Esophagus muscularis mucosa (tissue), 4 donors: Measurements from ENCODE around the gene SGCE. TPM values are rescaled to one million over a fixed set of nuclear protein-coding genes. Genes with fewer than 3 reads are reported as not detected.

Source experiments
- DNase-seq: peaks from one replicate; pipeline ENCODE4 v3.0.0-alpha.2; 2017; ENCODE audit errors: extremely low spot score
- H3K27ac ChIP-seq, 4 donors: fragments of 200-600 bp; sonication (generic); replicated peaks in 1 of 4; 1 replicate in 3 of 4; 2 replicates in 1 of 4; pipeline ENCODE4 v1.5.1; 2016 to 2019; ENCODE audit warnings: mild to moderate bottlenecking in 1 of 4
- H3K27me3 ChIP-seq, 4 donors: fragments of 200-600 bp; sonication (generic); one replicate each; pipeline versions ENCODE4 v1.5.1 to v1.6.0; 2016 to 2019
- H3K36me3 ChIP-seq, 4 donors: fragments of 200-600 bp; sonication (generic); one replicate each; pipeline ENCODE4 v1.5.1; 2016 to 2019
- H3K4me1 ChIP-seq, 4 donors: fragments of 200-600 bp; sonication (generic); one replicate each; pipeline ENCODE4 v1.5.1; 2016 to 2019
- H3K4me3 ChIP-seq, 4 donors: fragments of 200-600 bp; sonication (generic); 1 replicate in 2 of 4; 2 replicates in 2 of 4; pipeline ENCODE4 v1.5.1; 2016 to 2019; ENCODE audit warnings: mild to moderate bottlenecking in 4 of 4, moderate library complexity in 1 of 4
- H3K9me3 ChIP-seq, 4 donors: fragments of 200-600 bp; sonication (generic); 1 replicate in 3 of 4; 2 replicates in 1 of 4; pipeline ENCODE4 v1.5.1; 2016 to 2019
- CTCF ChIP-seq, 3 experiments: fragments of 200-600 bp in 2 of 3; fragments of 450-650 bp in 1 of 3; sonication (generic) in 2 of 3; IDR thresholded peaks; one replicate each; pipeline ENCODE4 v1.5.1; 2017 to 2019; ENCODE audit warnings: antibody characterized with exemption in 3 of 3, mild to moderate bottlenecking in 2 of 3, moderate library complexity in 1 of 3
- EP300 ChIP-seq: sonication (generic); formaldehyde crosslinking; IDR thresholded peaks from one replicate; pipeline ENCODE4 v1.6.1; 2017; ENCODE audit warnings: antibody characterized with exemption
- POLR2A ChIP-seq: fragments of 450-650 bp; IDR thresholded peaks from one replicate; pipeline ENCODE4 v1.6.1; 2017; ENCODE audit warnings: antibody characterized with exemption, moderate library complexity, mild to moderate bottlenecking, low read depth
- POLR2AphosphoS5 ChIP-seq, 2 donors: sonication (generic); formaldehyde crosslinking; IDR thresholded peaks; one replicate each; pipeline ENCODE4 v1.6.1; 2017; ENCODE audit warnings: antibody characterized with exemption in 2 of 2
- WGBS: methylation state at CpG from one replicate; pipeline ENCODE4 v1.1.5; 2018; 5-methylcytosine and 5-hydroxymethylcytosine counted together
- intact Hi-C: fragments of 100-400 bp; cut with DNase I; formaldehyde crosslinking; loops from one replicate; pipeline ENCODE4 v1.15.1; 2023
- total RNA-seq, 4 donors: library from RNA; depleted of rRNA; stranded (reverse); fragments of >200 nt; gene quantifications; one replicate each; pipeline versions ENCODE4 v1.1.0 to v1.2.1, GENCODE V29; 2016

The SGCE gene
- total RNA-seq, 4 donors from 2014 or later = 72.6 to 135 (median 88.1) TPM

- DNase-seq = no peak
- WGBS = 78% methylated on average over 3 of the region's 3 CpGs
- H3K9me3 ChIP-seq = no peaks in the 10 kb centered on the region
- no peak overlapping the region for H3K4me3 ChIP-seq
- no peaks in the 10 kb centered on the region for H3K27me3 ChIP-seq
- no peak overlapping the region for H3K27ac ChIP-seq
- H3K4me1 ChIP-seq = peaks cover 0 to 6% (median 0%) of the 10 kb centered on the region in 4 donors
- H3K36me3 ChIP-seq = no peaks in the 10 kb centered on the region
- intact Hi-C loops = no loop called here
- no peak for TF ChIP-seq POLR2A
- TF ChIP-seq POLR2AphosphoS5 (IDR thresholded peaks at IDR 0.05) = no peak
- TF ChIP-seq EP300 = no peak
- TF ChIP-seq CTCF (IDR thresholded peaks at IDR 0.05) = no peak
These were observed 12.0 kb downstream of the SGCE start for GRCh38 chr7:94643771-94644545.

- Histone ChIP-seq H3K36me3 (no peaks in the 10 kb centered on the region), H3K27ac (no peak overlapping the region), H3K27me3 (no peaks in the 10 kb centered on the region), H3K9me3 (no peaks in the 10 kb centered on the region), H3K4me3 (no peak overlapping the region), H3K4me1 (no peaks in the 10 kb centered on the region)
- no peak for DNase-seq
- intact Hi-C loops = no loop called here
- TF ChIP-seq EP300 (no peak), POLR2A (no peak), CTCF (IDR thresholded peaks at IDR 0.05) (no peak), POLR2AphosphoS5 (IDR thresholded peaks at IDR 0.05) (no peak)
- WGBS = 95% methylated on average over 2 of the region's 2 CpGs
These were observed 12.9 kb downstream of the SGCE start for GRCh38 chr7:94642838-94643653.

- H3K4me3 ChIP-seq = no peak overlapping the region
- 100% methylated on average over 1 of the region's 1 CpG for WGBS
- H3K27me3 ChIP-seq = no peaks in the 10 kb centered on the region
- no peak overlapping the region for H3K27ac ChIP-seq
- no peaks in the 10 kb centered on the region for H3K4me1 ChIP-seq
- H3K36me3 ChIP-seq = no peaks in the 10 kb centered on the region
- H3K9me3 ChIP-seq = no peaks in the 10 kb centered on the region
- DNase-seq = no peak
- intact Hi-C loops = no loop called here
- TF ChIP-seq POLR2A = no peak
- no peak for TF ChIP-seq POLR2AphosphoS5 (IDR thresholded peaks at IDR 0.05)
- no peak for TF ChIP-seq EP300
- no peak for TF ChIP-seq CTCF (IDR thresholded peaks at IDR 0.05)
These were observed 16.5 kb downstream of the SGCE start for GRCh38 chr7:94639384-94639783.

GRCh38 chr7:94635687-94636086, 20.2 kb downstream of the SGCE start:
- Histone ChIP-seq H3K4me1 (peaks cover 0 to 20% (median 14%) of the 10 kb centered on the region in 4 donors), H3K36me3 (no peaks in the 10 kb centered on the region), H3K4me3 (no peak overlapping the region), H3K27me3 (no peaks in the 10 kb centered on the region), H3K27ac (no peak overlapping the region), H3K9me3 (no peaks in the 10 kb centered on the region)
- DNase-seq = no peak
- intact Hi-C loops = no loop called here
- TF ChIP-seq POLR2AphosphoS5 (IDR thresholded peaks at IDR 0.05) = no peak
- no peak for TF ChIP-seq EP300
- no peak for TF ChIP-seq CTCF (IDR thresholded peaks at IDR 0.05)
